Keratinocyte (primary cell): Measurements from ENCODE around the gene MTA2. TPM values are rescaled to one million over a fixed set of nuclear protein-coding genes. Genes with fewer than 3 reads are reported as not detected.

Experiments used
- DNase-seq: peaks from one replicate; pipeline ENCODE4 v3.0.0-alpha.2; 2011; ENCODE audit warnings: low read depth, missing footprints, low spot score
- FAIRE-seq: peaks from 2 replicates; lab custom pipeline; 2011; peaks lifted over from hg19 to GRCh38; lab: Jason Lieb, UNC
- H2AFZ ChIP-seq: 2 replicates; pipeline ENCODE4 v1.6.0; 2012; ENCODE audit warnings: low read length, control low read depth, inconsistent platforms; ENCODE audit not compliant: control insufficient read depth
- H3K27ac ChIP-seq: 2 replicates; pipeline ENCODE4 v1.5.1; 2011; ENCODE audit warnings: low read length; ENCODE audit not compliant: control insufficient read depth, insufficient read depth
- H3K27me3 ChIP-seq: 3 replicates; pipeline ENCODE4 v1.6.0; 2011; ENCODE audit warnings: low read length; ENCODE audit not compliant: control insufficient read depth, insufficient read depth; ENCODE audit errors: extremely low read depth
- H3K36me3 ChIP-seq, 2 experiments: 2 replicates in 1 of 2; 3 replicates in 1 of 2; pipeline ENCODE4 v1.5.1; 2011; ENCODE audit warnings: low read length in 2 of 2, mild to moderate bottlenecking in 1 of 2; ENCODE audit not compliant: control insufficient read depth in 2 of 2, insufficient read depth in 2 of 2; ENCODE audit errors: extremely low read depth in 1 of 2
- H3K4me1 ChIP-seq: 3 replicates; pipeline ENCODE4 v1.5.1; 2011; ENCODE audit warnings: low read length; ENCODE audit not compliant: control insufficient read depth, insufficient read depth; ENCODE audit errors: extremely low read depth
- H3K4me2 ChIP-seq: 3 replicates; pipeline ENCODE4 v1.6.0; 2011; ENCODE audit warnings: low read depth, low read length; ENCODE audit not compliant: control insufficient read depth, insufficient read depth; ENCODE audit errors: extremely low read depth
- H3K4me3 ChIP-seq, 3 experiments: fragments of 200-600 bp in 1 of 3; sonication (generic) in 1 of 3; 2 replicates in 2 of 3; 3 replicates in 1 of 3; pipeline ENCODE4 v1.5.1; 2011 to 2016; ENCODE audit warnings: low read length in 3 of 3, mild to moderate bottlenecking in 3 of 3, control low read depth in 2 of 3, inconsistent platforms in 1 of 3, low read depth in 1 of 3, mixed read lengths in 1 of 3, mixed run types in 1 of 3, moderate library complexity in 1 of 3; ENCODE audit not compliant: control insufficient read depth in 2 of 3, insufficient read depth in 2 of 3; ENCODE audit errors: extremely low read depth in 1 of 3
- H3K79me2 ChIP-seq: 2 replicates; pipeline ENCODE4 v1.6.0; 2012; ENCODE audit warnings: low read length; ENCODE audit not compliant: control insufficient read depth, insufficient read depth
- H3K9ac ChIP-seq: 3 replicates; pipeline ENCODE4 v1.6.0; 2011; ENCODE audit warnings: low read length; ENCODE audit not compliant: control insufficient read depth, insufficient read depth; ENCODE audit errors: extremely low read depth
- H3K9me1 ChIP-seq: 3 replicates; pipeline ENCODE4 v1.6.0; 2011; ENCODE audit warnings: low read length; ENCODE audit not compliant: control insufficient read depth, insufficient read depth; ENCODE audit errors: extremely low read depth
- H3K9me3 ChIP-seq: 2 replicates; pipeline ENCODE4 v1.5.1; 2012; ENCODE audit warnings: low read depth, low read length; ENCODE audit not compliant: control insufficient read depth
- H4K20me1 ChIP-seq: 3 replicates; pipeline ENCODE4 v1.6.0; 2011; ENCODE audit warnings: low read length; ENCODE audit not compliant: control insufficient read depth, insufficient read depth; ENCODE audit errors: extremely low read depth
- EZH2 ChIP-seq: IDR thresholded peaks from one replicate; pipeline ENCODE4 v1.6.1; 2012; ENCODE audit warnings: inconsistent platforms, mild to moderate bottlenecking, low read length, moderate library complexity
- dilution Hi-C: fragments of 300-500 bp; cut with MboI; formaldehyde crosslinking; loops from one replicate; pipeline ENCODE4 v1.7.0; 2020; ENCODE audit warnings: low sequenced_read_pairs; ENCODE audit not compliant: extremely low pct_ligation_motif_present
- polyA plus RNA-seq, 5 experiments: library from polyadenylated mRNA; depleted of rRNA in 3 of 5; stranded (reverse) in 3 of 5; stranded (forward) in 1 of 5; unstranded in 1 of 5; fragments of >200 nt; gene quantifications; 1 replicate in 1 of 5; 2 replicates in 3 of 5; 3 replicates in 1 of 5; pipeline versions ENCODE4 v1.2.1 to v1.2.3, GENCODE V29; 2011 to 2012; ENCODE audit warnings: missing spikeins in 2 of 5, low read depth in 1 of 5, low replicate concordance in 1 of 5
- TF ChIP-seq, protein P1 (sequence below), 3 experiments: IDR thresholded peaks in 1 of 3; conservative IDR thresholded peaks in 1 of 3; optimal IDR thresholded peaks in 1 of 3; 2 replicates in 2 of 3; 3 replicates in 1 of 3; pipeline versions ENCODE3 to v1.5.1; 2011; ENCODE audit warnings: low read length in 3 of 3, mild to moderate bottlenecking in 3 of 3, moderate library complexity in 2 of 3, control low read depth in 1 of 3, inconsistent platforms in 1 of 3; ENCODE audit not compliant: insufficient read depth in 2 of 3; ENCODE audit errors: extremely low read depth in 1 of 3

Gene MTA2
- polyA plus RNA-seq, 1 donor (not counting 4 experiments of a cell fraction or from before 2014, with no cell fraction given) = 39.7 TPM

DNA sequence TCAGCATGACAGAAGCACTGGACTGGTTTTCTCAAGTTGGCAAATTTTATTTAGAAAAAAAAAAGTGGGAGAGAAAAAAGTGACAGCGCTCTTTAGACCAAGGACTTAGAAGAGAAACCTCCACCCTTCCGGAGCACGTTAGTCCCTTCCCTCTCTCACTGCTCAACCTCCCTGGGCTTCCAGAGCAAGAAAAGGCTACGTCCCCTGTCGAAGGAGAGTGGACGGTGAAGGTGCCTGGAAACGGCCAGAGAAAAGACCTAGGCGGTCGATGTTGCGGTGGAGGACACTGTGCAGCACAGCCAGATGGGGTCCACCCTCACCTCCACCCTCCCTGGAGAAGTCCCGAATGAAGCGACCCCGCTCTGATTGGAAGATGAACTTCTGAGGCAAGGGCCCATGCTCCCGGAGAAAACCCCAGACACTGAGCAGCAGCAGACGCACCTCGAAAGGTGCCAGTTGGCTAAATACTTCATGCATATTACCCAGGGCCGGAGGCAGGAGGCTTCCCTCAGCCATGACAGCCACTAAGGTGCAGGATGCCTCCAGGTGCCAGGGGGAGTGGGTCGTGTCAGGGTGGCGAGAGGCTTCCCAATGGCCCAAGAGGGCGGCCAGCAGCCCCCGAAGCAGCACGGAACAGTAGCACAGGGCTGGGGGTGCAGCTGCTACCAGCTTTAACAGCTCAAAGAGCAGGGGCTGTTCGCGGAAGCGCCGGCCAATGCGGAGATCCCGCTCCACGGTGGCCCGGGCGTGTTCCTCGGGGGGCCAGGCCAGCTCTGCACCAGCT is 45.4 kb upstream of the MTA2 start:
- Histone ChIP-seq H3K9me3 (no peaks in the 10 kb centered on the region), H3K36me3 (peaks cover 16 to 21% of the 10 kb centered on the region in 2 experiments), H3K79me2 (peaks cover 54% of the 10 kb centered on the region), H3K4me2 (no peak overlapping the region), H3K9me1 (no peaks in the 10 kb centered on the region), H3K9ac (peak overlapping the region; percentile 28), H3K4me3 (peak overlapping the region in 1 of 3 experiments; percentile 88), H3K4me1 (peaks cover 20% of the 10 kb centered on the region), H2AFZ (no peak overlapping the region), H3K27ac (no peak overlapping the region), H3K27me3 (no peaks in the 10 kb centered on the region), H4K20me1 (no peaks in the 10 kb centered on the region)
- DNase-seq (no peak), FAIRE-seq (no peak)
- dilution Hi-C loops = no loop called here
- TF ChIP-seq, protein P1, sequence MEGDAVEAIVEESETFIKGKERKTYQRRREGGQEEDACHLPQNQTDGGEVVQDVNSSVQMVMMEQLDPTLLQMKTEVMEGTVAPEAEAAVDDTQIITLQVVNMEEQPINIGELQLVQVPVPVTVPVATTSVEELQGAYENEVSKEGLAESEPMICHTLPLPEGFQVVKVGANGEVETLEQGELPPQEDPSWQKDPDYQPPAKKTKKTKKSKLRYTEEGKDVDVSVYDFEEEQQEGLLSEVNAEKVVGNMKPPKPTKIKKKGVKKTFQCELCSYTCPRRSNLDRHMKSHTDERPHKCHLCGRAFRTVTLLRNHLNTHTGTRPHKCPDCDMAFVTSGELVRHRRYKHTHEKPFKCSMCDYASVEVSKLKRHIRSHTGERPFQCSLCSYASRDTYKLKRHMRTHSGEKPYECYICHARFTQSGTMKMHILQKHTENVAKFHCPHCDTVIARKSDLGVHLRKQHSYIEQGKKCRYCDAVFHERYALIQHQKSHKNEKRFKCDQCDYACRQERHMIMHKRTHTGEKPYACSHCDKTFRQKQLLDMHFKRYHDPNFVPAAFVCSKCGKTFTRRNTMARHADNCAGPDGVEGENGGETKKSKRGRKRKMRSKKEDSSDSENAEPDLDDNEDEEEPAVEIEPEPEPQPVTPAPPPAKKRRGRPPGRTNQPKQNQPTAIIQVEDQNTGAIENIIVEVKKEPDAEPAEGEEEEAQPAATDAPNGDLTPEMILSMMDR (optimal IDR thresholded peaks at IDR 0.05 in 1 of 3, IDR thresholded peaks at IDR 0.05 in 1 of 3, conservative IDR thresholded peaks at IDR 0.05 in 1 of 3; ENCODE audit: extremely low read depth in 1 of 3, insufficient read depth in 2 of 3, low read length in 3 of 3) = no peak
- no peak for TF ChIP-seq EZH2

DNA sequence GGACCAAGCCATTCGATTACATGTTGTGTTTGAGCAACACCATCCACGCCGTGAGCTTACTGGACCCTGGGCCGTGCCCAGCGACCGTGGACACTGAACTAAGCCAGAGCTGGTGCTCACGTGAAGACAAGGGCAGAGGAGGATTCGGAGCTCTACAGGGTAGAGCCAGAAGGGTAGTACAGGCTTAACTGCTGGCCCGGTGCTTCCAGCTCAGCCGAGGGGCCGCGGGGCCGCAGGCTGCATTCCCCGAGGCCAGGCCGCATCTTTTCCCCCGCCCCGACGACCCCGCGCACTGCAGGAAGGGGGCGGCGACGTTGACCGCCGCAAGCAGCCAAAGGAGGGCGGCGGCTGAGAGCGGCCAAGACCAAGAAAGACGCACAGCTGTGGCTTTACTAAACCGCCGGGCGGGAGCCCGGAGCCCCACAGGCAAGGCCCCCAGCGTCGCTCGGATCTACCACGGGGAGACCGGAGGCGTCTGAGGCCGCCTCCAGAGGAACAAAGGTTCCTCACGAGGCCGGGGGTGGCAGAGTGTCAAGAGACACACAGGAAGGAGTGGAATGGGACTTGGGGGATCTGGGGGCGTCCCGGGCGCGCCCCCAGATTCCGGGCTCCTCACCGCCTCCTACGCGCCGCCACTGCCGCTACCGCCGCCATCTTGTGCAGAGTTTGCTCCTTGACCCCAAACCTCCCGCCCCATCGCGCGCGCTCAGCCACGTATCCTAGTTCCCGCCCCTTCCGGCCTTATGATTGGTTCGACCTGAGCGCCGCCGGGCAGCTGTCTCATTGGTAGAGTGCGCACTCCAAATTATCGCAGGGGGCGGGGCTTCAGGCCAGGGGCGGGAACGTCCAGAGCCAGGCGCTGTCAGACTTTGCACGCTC is 44.5 kb upstream of the MTA2 start, which contains the start of gene GANAB:
Gene GANAB (minus strand): TSS at position 668 of the 879 bp plus-strand sequence. CDS start 14 bp downstream, at position 654.
- Histone ChIP-seq H3K27me3 (no peaks in the 10 kb centered on the region), H3K4me1 (peaks cover 15% of the 10 kb centered on the region), H3K4me3 (peak within 1 kb of the TSS; percentile 87 to 90 (median 88)), H3K9me3 (no peaks in the 10 kb centered on the region), H2AFZ (peak within 1 kb of the TSS; percentile 69), H3K27ac (peak within 1 kb of the TSS; percentile 88), H3K4me2 (peak within 1 kb of the TSS; percentile 93), H3K36me3 (peaks cover 16 to 21% of the 10 kb centered on the region in 2 experiments), H3K79me2 (peaks cover 52% of the 10 kb centered on the region), H3K9ac (peak within 1 kb of the TSS; percentile 89), H4K20me1 (no peaks in the 10 kb centered on the region), H3K9me1 (no peaks in the 10 kb centered on the region)
- TF ChIP-seq, protein P1 (optimal IDR thresholded peaks at IDR 0.05 in 1 of 3, IDR thresholded peaks at IDR 0.05 in 1 of 3, conservative IDR thresholded peaks at IDR 0.05 in 1 of 3; ENCODE audit: extremely low read depth in 1 of 3, insufficient read depth in 2 of 3, low read length in 3 of 3) = no peak
- TF ChIP-seq EZH2 = no peak
- dilution Hi-C loops = no loop called here
- peak; percentile 77 for DNase-seq
- no peak for FAIRE-seq
